DOHH2 (cell line): Measurements from ENCODE around the gene VAV1.

ENCODE experiments used
- EZH2phosphoT487 ChIP-seq: fragments of 200-600 bp; sonication (generic); IDR thresholded peaks from 2 replicates; pipeline ENCODE4 v1.6.1; 2017; ENCODE audit warnings: borderline replicate concordance, mild to moderate bottlenecking, antibody characterized with exemption, low read length, moderate library complexity, mixed read lengths
- TF ChIP-seq, protein P1 (sequence below): fragments of 200-600 bp; sonication (generic); IDR thresholded peaks from one replicate; pipeline ENCODE4 v1.5.1; 2014; ENCODE audit warnings: antibody characterized with exemption, mild to moderate bottlenecking, low read depth, low read length; ENCODE audit not compliant: poor library complexity, severe bottlenecking

DNA sequence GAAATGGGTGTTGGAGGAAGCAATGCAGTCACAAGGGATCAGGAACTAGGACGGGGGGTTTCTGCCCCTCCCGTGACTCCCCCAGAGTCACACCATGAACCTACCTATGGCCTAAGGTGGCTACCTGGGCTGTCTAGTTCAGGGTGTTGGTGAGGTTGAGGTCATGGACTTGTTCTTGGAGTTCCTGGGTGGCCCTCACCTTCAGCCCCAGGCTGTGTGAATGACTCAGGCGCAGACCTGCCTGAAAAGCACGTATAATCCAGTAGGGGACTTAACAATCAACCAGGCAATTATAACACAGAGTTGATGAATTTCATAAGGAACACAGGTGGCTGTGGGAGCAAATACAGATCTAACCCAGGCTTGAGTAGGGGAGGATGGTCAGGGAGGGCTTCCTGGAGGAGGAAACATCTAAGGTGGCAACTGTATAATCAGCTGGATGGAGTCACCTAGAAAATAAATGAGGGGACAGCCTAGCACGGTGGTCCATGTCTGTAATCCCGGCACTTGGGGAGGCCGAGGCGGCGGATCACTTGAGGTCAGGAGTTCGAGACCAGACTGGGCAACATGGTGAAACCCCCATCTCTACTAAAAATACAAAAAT lies 89.3 kb downstream of the VAV1 start:
- TF ChIP-seq, protein P1, sequence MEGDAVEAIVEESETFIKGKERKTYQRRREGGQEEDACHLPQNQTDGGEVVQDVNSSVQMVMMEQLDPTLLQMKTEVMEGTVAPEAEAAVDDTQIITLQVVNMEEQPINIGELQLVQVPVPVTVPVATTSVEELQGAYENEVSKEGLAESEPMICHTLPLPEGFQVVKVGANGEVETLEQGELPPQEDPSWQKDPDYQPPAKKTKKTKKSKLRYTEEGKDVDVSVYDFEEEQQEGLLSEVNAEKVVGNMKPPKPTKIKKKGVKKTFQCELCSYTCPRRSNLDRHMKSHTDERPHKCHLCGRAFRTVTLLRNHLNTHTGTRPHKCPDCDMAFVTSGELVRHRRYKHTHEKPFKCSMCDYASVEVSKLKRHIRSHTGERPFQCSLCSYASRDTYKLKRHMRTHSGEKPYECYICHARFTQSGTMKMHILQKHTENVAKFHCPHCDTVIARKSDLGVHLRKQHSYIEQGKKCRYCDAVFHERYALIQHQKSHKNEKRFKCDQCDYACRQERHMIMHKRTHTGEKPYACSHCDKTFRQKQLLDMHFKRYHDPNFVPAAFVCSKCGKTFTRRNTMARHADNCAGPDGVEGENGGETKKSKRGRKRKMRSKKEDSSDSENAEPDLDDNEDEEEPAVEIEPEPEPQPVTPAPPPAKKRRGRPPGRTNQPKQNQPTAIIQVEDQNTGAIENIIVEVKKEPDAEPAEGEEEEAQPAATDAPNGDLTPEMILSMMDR, result no peak
- no peak for TF ChIP-seq EZH2phosphoT487
